HG03378 (cell line): ENCODE data around the gene TMEM40.
"Not testable (repeated sequence)": the region's sequence is repeated elsewhere in the genome, so short reads cannot be mapped to it uniquely, and the experiment has no call there.

Experiments
- ATAC-seq: cut with Tn5 transposase; IDR thresholded peaks from one replicate; pipeline ENCODE4 v1.9.1; 2021; ENCODE audit warnings: mild to moderate bottlenecking, moderate library complexity; ENCODE audit not compliant: unreplicated experiment

Gene TMEM40

DNA sequence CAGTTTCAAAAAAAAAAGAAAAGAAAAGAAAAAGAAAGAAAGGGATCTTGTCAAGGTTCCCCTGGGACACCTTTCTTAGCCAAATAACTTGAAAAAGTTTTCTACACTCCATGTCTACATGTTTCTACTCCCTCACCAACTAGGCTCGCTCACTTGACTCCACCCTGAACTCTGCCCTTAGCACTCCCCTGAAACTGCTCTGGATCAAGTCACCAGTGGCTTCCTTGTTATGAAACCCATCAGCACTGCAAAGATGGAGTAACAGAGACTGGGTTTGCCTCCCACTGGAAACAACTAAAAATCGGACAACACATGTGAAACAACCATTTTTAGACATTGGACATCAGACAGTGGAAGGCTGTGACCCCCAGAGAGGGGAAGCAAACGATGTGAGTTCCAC is 36.8 kb downstream of the TMEM40 start:
- ATAC-seq = no peak

DNA sequence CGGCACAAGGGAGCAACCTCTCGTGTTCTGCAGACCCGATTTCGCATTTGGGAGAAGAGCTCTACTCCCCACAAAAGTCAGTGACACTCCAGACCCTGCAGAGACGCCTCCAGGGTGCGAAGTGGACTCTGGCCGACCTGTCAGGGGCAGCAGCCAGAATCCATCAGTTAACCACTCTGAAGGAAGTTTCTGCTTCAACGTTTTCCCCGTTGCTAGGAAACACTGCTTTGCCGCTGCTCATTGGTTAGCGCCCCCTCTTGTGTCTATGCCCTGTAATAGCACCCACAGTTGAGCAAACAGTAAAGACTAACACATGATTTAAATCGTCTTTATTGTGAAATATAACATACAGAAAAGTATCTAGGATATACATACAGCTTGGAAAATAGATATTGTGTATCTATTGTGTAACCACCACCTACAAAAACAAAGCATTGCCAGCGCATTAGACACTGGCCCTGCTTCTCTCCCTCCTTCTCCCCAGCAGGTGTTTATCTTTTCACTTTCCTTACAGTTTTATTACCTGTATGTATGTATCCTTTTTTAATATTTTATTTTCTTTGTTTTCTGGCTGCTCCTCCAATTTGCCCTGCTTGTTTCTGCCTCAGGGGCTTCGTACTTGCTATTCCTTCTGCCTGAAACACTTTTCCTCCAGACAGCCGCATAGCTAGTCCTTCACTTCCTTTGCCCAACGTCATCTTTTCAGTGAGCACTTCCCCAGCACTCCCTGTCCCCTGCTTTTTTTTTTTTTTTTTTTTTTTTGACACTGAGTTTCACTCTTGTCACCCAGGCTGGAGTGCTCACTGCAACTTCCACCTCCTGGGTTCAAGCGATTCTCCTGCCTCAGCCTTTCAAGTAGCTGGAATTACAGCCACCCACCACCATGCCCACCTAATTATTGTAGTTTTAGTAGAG is 38.8 kb downstream of the TMEM40 start:
- ATAC-seq = peak; percentile 84

DNA sequence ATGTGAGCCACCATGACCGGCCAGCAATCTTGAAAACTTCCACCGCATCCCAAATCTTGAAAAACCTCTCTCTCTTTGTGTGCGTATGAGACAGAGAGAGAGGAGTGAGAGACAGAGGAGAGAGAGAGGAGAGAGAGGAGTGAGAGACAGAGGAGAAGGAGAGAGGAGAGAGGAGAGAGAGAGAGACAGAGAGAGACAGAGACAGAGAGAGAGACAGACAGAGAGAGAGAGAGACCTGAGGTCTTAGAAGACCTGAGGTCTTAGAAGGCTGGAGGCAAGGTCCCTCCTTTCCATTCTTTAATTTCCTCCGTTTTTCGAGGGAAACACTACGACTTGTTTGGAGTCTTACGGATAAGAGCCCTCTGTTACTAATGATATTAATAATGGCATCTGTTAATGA is 39.5 kb downstream of the TMEM40 start:
- ATAC-seq = no peak

DNA sequence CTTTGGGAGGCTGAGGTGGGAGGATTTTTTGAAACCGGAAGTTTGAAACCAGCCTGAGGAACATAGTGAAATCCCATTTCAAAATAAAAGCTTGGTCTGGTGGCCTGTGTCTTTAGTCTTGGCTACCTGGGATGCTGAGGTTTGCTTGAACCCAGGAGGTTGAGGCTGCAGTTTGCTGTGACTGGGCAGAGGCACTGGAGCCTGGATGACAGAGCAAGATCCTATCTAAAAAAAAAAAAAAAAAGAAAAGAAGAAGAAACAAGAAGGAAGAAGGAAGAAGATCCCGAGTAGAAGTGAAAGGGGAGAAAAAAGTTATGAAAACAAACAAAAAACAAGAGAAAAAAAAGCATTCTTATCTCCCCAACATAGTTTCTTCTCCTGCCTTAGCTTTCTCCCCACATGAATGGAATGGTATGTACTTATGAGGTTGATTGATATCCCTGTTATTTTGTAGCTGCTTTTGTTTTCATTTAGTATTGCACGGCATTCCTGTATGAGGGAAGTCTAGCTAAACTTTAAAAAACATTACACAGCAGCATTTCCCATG is 42.4 kb downstream of the TMEM40 start:
- ATAC-seq = no peak

DNA sequence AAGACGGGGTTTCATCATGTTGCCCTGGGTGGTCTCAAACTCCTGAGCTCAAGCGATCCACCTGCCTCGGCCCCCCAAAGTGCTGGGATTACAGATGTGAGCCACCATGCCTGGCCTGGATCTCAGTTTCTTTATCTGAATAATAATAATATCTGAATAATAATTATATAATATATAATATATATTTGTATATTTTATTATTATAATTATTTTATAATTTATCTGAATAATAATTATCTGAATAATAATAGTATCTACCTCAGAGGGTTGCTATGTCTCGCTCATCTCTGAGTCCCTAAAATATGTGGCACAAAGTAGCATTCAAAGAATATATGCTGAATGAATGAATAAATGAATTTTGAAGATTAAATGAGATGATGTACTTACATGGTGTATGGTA is 44.8 kb downstream of the TMEM40 start:
- ATAC-seq = no peak

DNA sequence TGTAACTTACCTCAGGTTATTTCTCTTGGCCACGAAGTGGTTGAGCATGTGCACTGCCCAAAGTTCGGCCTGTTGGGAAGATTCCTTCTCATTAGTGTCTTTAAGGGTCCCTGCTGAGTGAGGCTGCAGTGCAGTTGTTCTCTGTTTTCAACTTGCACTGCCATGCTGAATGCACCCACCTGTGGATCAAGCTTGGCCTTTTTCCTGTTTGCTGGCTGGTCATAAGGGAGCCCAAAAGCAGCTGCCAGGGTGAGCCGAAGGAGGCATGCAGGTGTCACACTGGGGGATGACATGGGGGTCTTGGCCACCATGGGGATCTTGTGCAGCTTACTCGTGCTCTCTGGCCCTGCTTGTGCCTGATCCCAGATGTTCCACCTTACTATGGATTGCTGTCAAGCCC is 49.0 kb downstream of the TMEM40 start:
- ATAC-seq = no peak

DNA sequence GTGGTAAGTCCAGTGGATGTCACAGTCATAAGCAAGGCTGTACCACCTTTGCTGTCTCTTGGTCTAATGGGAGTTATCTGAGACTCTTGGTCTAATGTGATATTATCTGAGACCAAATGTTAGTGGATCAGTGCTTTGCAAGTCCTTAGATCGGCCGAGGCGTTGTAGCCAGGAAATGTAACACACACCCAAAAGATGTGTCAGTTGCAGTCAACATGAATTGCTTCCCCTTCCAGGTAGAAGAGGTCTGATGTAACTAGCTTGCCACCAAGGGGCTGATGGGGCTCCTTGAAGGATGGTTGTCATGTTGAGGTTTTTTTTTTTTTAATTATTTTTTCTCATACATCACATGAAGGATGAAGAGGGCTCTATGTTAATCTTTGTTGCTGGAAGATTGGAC is 49.7 kb downstream of the TMEM40 start:
- no peak for ATAC-seq

DNA sequence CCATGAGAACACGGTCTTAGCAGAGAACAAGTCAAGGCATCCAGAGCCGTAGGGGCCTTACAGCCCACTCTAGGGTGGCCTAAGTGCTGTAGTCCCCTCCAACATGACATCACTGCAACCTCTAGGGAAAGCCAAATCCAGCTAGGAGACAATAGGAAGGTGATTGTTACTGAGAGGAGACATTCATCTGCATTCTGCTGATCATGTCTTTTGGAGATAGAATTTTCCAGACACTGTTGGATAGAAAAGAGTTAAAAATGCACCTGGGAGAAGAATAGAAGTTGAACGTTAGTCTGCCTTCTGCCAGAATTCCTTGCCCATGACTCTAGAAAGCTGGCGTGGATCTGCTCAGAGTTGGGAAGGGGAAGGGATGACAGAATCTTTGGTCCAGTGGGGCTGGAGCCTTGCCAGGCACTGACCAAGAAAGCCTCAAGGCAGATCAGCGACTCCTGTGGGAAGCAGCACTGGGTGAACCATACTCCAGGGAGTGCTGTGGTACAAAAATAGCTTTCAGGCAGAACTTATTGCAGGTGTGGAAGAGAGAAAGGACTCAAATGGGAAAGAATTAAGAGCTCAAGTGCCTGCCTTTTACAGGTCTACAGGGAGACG is 50.4 kb downstream of the TMEM40 start:
- ATAC-seq = no peak

DNA sequence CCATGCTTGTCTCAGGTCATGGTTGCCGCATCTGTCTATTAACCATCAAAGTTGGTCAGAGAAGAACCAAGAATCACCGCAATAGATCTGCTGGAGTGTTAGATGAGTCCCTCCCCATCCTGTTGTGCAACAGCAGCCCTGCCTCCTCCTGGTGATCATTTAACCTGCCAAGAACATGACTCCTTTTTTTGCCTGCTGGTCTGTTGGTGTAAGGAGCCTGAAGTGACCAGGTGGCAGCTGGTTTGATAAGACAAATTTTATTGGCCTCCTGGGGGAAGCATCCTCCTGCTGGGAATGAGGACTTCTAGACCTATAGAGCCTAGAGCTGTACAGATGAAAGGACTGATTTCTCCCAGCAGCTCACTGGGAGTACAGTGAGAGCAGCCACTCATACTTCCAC is 51.6 kb downstream of the TMEM40 start:
- no peak for ATAC-seq

DNA sequence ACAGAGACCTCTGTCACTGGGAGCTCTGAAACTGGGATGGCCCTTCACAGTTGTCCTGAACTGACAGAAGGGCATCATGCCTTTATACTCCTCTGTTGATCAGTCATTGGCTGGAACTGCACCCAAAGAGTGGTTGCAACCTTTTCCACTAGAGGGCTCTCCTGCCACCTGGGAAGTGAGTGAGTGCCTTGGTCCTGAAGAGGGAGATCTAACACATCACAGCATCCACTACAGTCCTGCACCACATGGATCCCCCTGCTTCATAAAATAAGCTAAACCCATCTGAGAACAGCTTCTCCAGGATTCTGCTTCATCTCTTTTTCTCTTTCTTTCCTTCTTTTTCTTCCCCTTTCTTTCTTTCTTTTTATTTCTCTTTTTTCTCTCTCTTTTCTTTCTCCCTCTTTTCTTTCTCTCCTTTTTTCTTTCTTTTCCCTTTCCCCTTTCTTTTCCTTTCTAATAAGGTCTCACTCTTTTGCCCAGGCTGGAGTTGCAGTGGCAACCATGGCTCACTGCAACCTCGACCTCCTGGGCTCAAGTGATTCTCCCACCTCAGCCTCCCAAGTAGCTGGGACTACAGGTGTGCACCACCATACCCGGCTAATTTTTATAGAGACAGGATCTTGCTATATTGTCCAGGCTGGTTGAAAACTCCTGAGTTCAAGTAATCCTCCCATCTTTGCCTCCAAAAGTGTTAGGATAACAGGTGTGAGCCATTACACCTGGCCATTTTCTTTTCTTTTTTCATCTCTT is 52.4 kb downstream of the TMEM40 start:
- ATAC-seq = peak; percentile 89

DNA sequence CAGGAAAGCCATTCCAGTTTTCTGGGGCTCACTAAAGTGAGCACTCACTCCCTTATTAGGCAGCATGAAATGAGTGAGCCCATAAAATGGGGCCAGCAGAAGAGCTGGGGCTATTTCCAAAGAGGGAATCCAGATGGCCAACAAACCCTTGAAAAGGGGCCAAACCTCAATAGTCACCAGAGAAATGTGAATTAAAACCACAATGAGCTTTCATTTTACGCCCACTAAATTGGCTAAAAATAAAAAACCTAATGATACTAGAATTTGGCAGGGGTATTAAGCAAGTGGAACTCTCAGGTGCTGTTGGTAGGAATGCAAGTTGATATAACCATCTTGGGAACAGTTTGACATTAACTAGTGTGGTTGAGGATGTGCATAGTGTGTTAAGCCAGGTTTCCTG is 53.1 kb downstream of the TMEM40 start:
- no peak for ATAC-seq

DNA sequence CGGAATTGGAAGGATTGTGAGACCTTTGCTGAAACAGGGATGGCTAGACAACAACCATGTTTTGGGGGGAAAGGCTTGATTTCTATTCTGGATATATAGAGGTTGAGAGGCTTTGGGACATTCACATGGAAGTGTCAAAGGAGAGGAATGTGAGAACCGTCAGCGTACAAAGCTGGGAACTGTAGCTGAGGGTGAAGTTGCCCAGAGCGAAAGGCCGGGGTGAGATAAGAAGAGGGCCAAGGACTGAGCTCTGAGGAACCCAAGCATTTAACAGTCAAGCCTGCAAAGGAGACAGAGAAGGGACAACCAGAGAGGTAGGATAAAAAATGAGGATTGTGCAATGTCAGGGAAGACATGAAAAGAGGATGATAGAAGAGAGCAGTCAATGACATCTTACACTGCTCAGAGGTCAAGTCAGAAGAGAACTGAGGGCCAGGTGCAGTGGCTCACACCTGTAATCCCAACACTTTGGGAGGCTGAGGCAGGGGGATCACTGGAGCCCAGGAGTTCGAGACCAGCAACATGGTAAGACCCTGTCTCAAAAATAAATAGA is 53.6 kb downstream of the TMEM40 start:
- no peak for ATAC-seq

DNA sequence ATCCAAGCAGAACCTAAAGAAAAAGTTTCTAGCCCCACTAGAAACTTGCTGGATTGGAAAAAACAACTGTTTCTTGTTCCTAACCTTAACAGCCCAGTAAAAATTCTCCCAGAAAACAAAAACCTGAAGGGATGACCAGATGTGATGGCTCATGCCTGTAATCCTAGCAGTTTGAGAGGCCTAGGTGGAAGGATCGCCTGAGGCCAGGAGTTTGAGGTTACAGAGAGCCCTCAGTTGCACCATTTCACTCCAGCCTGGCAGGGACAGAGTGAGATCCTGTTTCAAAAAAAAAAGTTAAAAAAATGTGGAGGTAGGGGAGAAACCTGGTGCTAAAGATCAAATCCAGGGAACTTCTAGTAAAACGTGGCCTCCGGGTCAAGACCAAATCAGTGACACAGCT is 56.6 kb downstream of the TMEM40 start:
- ATAC-seq = no peak

DNA sequence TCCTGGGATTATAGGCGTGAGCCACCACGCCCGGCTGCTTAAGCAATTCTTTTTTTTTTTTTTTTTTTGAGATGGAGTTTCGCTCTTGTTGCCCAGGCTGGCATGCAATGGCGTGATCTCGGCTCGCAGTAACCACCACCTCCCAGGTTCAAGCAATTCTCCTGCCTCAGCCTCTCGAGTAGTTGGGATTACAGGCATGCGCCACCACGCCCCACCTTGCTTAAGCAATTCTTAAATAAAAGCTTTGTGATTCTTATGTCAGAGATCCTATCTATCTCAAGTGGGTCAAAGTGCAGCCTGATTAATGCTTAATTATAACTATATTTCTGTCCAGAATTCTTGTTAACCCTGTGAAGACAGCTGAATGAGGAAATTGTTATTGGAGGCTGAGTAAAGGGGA is 57.5 kb downstream of the TMEM40 start:
- not testable (repeated sequence) for ATAC-seq

DNA sequence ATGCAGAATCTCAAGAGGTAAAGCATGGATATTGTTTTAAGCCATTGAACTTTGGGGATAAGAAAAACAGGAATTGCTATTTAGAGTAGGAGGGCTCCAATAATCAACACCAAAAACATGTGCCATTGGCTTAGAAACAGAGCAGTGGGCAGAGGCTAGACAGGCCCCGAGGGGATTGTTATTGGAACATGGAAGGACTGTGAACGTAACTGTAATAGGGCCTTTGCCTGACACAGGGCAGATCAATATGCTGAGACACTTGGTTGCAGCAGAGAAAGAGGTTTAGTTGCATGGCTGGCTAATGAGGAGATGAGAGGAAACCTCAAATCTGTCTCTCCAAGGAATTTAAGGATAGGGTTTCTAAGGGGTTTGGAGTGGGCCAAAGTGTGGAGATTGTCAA is 58.3 kb downstream of the TMEM40 start:
- no peak for ATAC-seq

DNA sequence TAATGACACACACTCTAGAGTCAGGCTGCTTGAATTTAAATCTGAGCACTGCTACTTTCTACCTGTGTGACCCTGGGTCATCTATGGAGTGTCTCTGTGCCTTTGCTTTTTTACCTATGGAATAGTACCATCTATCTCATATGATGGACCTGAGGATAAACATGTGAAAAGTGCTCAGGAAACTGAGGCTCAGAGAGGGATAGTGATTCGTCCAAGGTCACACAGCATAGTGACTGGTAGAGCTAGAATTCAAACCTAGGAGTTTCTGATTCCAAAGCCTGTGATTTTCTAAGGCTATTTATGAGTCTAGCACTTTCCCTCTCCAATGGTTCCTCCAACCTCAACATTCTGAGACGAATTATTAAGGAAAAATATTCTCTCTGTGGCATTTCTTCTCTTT is 63.1 kb downstream of the TMEM40 start:
- no peak for ATAC-seq

DNA sequence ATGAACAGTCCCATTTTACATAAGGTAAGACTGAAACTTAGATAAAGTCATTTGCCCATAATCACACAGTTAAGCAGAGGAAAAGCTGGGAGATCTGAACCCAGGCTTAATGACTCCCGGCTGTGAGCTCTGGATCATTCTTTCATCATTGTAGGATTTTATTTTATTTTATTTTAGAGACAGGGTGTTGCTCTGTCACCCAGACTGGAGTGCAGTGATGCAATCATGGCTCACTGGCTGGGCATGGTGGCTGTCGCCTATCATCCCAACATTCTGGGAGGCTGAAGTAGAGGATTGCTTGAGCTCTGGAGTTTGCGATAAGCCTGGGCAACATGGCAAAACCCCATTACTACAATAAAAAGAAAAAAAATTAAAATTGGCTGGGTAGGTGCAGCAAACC is 63.9 kb downstream of the TMEM40 start:
- ATAC-seq = no peak

DNA sequence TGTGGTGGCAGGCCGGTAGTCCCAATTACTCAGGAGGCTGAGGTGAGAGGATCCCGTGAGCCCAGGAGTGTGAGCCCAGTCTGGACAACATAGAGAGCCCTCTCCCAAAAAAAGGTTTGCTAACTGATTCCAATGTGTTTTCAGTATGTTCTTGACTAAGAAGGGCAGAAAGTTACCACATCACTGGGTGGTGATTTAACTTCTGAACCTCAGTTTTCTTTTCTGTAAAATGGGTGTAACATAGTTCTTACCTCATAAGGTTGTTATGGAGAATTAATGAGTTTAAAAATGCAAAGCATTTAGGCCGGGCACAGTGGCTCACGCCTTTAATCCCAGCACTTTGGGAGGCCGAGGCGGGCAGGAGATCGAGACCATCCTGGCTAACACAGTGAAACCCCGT is 66.6 kb downstream of the TMEM40 start:
- ATAC-seq = no peak

DNA sequence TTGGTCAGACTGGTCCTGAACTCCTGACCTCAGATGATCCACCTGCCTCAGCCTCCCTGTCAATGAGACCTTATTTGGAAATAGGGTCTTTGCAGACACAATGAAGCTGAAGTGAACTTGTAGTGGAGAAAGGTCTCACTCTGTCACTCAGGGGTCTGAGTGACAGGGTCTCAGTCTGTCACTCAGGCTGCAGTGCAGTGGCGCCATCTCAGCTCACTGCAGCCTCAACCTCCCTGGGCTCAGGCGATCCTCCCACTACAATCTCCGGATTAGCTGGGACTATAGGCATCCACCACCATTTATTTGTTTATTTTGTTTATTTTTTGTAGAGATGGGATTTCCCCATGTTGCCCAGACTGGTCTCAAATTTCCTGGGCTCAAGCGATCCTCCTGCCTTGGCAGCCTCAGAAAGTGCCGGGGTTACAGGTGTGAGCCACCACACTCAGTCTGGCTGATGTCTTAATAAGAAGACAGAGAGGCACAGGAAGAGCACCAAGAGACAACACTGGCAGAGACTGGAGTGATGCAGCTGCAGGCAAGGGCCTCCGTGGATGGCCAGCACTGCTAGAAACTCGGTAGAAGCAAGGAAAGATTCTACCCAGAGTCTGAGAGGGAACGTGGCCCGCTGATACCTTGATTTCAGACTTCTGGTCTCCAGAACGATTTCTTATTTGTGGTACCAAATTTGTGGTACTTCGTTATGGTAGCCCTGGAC is 68.9 kb downstream of the TMEM40 start:
- ATAC-seq = no peak

DNA sequence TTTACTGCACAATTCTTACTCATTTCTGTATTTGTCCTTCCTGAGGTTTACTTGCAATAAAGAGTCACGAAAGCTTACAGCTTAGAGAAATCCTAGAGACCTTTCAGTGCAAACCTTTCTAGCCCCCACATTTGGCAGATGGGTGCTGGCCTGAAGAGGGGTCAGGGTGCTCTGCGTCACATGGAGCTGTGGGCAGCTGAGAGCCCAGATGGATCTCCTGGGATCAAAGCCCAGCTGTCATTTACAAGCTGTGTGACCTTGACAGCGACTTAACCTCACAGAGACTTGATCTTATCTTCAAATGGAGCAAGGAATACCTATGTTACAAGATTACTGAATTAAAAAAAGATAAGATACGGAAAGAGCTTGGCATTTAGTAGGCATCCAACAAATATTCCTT is 71.1 kb downstream of the TMEM40 start:
- ATAC-seq = no peak

DNA sequence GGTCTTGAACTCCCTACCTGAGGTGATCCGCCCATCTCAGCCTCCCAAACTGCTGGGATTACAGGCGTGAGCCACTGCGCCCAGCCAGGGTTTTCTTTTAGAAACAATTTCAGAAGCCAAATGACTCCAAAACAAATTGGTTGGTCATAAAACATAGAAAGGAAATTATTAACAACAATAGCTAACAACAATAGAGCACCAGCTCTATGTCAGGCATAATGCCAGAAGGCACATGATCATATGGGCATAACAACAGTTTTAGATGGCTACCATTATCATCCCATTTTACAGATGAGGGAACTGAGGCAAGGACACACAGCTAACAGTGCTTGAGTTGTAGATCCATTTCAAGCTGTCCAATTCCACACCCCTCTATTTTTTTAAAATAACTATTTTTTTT is 73.0 kb downstream of the TMEM40 start:
- no peak for ATAC-seq
